OCI-LY1 (cell line): ENCODE measurements around the gene FNTB.

Experiments
- H2AFZ ChIP-seq: fragments of 200-600 bp; sonication (generic), shearing (Covaris generic); 2 replicates; pipeline ENCODE4 v1.6.0; 2014; ENCODE audit warnings: antibody characterized with exemption, mild to moderate bottlenecking, low read length
- H3F3A ChIP-seq: fragments of 200-600 bp; sonication (generic), shearing (Covaris generic); 2 replicates; pipeline ENCODE4 v1.6.0; 2014; ENCODE audit warnings: mild to moderate bottlenecking, antibody characterized with exemption, low read length, moderate library complexity; ENCODE audit not compliant: insufficient read depth
- H3K27ac ChIP-seq: fragments of 200-600 bp; sonication (generic); 2 replicates; pipeline ENCODE4 v1.5.1; 2014; ENCODE audit warnings: low read length, mixed run types, mild to moderate bottlenecking, low read depth; ENCODE audit not compliant: poor library complexity, severe bottlenecking
- H3K27me3 ChIP-seq: fragments of 200-600 bp; sonication (generic); 2 replicates; pipeline ENCODE4 v1.6.0; 2014; ENCODE audit warnings: antibody characterized with exemption, mild to moderate bottlenecking, low read length, moderate library complexity; ENCODE audit not compliant: insufficient read depth
- H3K36me3 ChIP-seq: fragments of 200-600 bp; sonication (generic); 2 replicates; pipeline ENCODE4 v1.6.1; 2014; ENCODE audit warnings: mild to moderate bottlenecking, antibody characterized with exemption, low read length, moderate library complexity, mixed read lengths; ENCODE audit not compliant: insufficient read depth
- H3K4me1 ChIP-seq: fragments of 200-600 bp; sonication (generic); 2 replicates; pipeline ENCODE4 v1.5.1; 2014; ENCODE audit warnings: mild to moderate bottlenecking, low read length, moderate library complexity; ENCODE audit not compliant: insufficient read depth, severe bottlenecking
- H3K4me2 ChIP-seq: fragments of 200-600 bp; sonication (generic), shearing (Covaris generic); 2 replicates; pipeline ENCODE4 v1.6.1; 2014; ENCODE audit warnings: low read length
- H3K4me3 ChIP-seq: fragments of 200-600 bp; sonication (generic); 2 replicates; pipeline ENCODE4 v1.5.1; 2014; ENCODE audit warnings: low read length, low read depth, mild to moderate bottlenecking, mixed read lengths; ENCODE audit not compliant: poor library complexity, severe bottlenecking
- H3K79me2 ChIP-seq: fragments of 200-600 bp; shearing (Covaris generic); 2 replicates; pipeline ENCODE4 v1.6.1; 2016; ENCODE audit warnings: mixed run types, low read length, mixed read lengths; ENCODE audit not compliant: insufficient read depth
- H3K9ac ChIP-seq: fragments of 200-600 bp; sonication (generic), shearing (Covaris generic); 2 replicates; pipeline ENCODE4 v1.6.1; 2014; ENCODE audit warnings: mild to moderate bottlenecking, low read length, mixed read lengths
- H3K9me2 ChIP-seq: fragments of 200-600 bp; sonication (generic), shearing (Covaris generic); 2 replicates; pipeline ENCODE4 v1.6.1; 2014; ENCODE audit warnings: low read depth, mild to moderate bottlenecking, low read length, mixed read lengths
- H3K9me3 ChIP-seq: fragments of 200-600 bp; shearing (Covaris generic); 2 replicates; pipeline ENCODE4 v1.6.1; 2014; ENCODE audit warnings: low read length, mixed read lengths
- H4K20me1 ChIP-seq: fragments of 200-600 bp; sonication (generic), shearing (Covaris generic); 2 replicates; pipeline ENCODE4 v1.6.0; 2016; ENCODE audit warnings: mild to moderate bottlenecking, low read length; ENCODE audit not compliant: insufficient read depth
- CTCF ChIP-seq: fragments of 200-600 bp; sonication (generic), shearing (Covaris generic); IDR thresholded peaks from 2 replicates; pipeline ENCODE4 v1.5.1; 2017; ENCODE audit warnings: mild to moderate bottlenecking, antibody characterized with exemption, low read length, moderate library complexity, mixed read lengths
- EZH2 ChIP-seq: fragments of 200-600 bp; sonication (generic), shearing (Covaris generic); IDR thresholded peaks from 2 replicates; pipeline ENCODE4 v1.8.0; 2017; ENCODE audit warnings: borderline replicate concordance, mixed run types, mild to moderate bottlenecking, antibody characterized with exemption, low read length, moderate library complexity, mixed read lengths

FNTB gene

DNA sequence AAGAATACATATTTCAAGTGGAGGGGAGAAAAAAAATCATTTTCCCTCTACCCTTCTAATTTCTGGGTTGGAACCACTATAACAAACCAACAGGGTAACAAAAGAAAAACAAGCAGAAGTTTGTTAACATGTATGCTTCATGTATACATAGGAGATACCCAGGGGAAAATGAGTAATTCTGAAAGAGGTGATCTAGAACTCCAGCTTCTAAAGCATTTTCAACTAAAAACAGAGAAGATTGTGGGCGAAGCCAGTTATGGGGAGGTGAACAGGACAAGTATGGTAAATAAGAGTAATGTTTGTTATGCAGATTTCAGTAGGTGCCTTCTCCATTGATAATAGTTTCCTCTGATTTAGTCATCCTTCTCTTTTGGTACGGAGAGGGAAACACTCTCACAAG lies 16.7 kb downstream of the FNTB start:
- Histone ChIP-seq H3K36me3 (no peaks in the 10 kb centered on the region), H3K4me2 (no peak overlapping the region), H3K4me1 (no peaks in the 10 kb centered on the region), H4K20me1 (no peaks in the 10 kb centered on the region), H3K79me2 (no peaks in the 10 kb centered on the region), H3K9ac (no peak overlapping the region), H2AFZ (no peak overlapping the region), H3K27ac (no peak overlapping the region), H3F3A (no peaks in the 10 kb centered on the region), H3K27me3 (no peaks in the 10 kb centered on the region), H3K9me3 (no peaks in the 10 kb centered on the region), H3K9me2 (no peaks in the 10 kb centered on the region), H3K4me3 (no peak overlapping the region)
- TF ChIP-seq EZH2 (no peak), CTCF (no peak)

GRCh38 chr14:65006261-65006721 lies 19.6 kb downstream of the FNTB start:
- Histone ChIP-seq H3K27me3 (no peaks in the 10 kb centered on the region), H3K9ac (no peak overlapping the region), H2AFZ (no peak overlapping the region), H3K9me2 (no peaks in the 10 kb centered on the region), H3K27ac (no peak overlapping the region), H3K79me2 (no peaks in the 10 kb centered on the region), H3F3A (no peaks in the 10 kb centered on the region), H3K4me1 (no peaks in the 10 kb centered on the region), H3K36me3 (no peaks in the 10 kb centered on the region), H3K4me3 (no peak overlapping the region), H4K20me1 (no peaks in the 10 kb centered on the region), H3K4me2 (no peak overlapping the region), H3K9me3 (no peaks in the 10 kb centered on the region)
- TF ChIP-seq EZH2 (no peak), CTCF (no peak)

DNA sequence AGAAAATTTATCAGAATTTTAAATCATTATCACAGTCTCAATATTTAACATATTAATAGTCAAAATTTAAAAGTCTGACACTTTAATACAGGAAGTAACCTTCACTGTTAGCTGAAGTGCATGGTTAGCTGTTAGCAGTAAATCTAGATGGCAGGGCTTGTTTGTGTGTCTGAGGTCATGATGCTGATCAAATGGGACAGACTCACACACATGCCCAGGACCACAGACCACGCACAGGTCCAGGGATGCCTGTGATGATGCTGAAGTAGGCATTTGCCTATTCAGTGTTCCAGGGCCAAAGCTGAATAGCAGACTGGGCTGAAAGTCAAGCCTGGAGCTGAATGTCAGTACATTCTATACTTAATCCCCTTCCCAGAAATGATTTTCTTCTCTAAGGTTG lies 20.5 kb downstream of the FNTB start:
- no peak overlapping the region for H2AFZ ChIP-seq
- no peaks in the 10 kb centered on the region for H4K20me1 ChIP-seq
- no peak overlapping the region for H3K4me2 ChIP-seq
- no peaks in the 10 kb centered on the region for H3F3A ChIP-seq
- no peaks in the 10 kb centered on the region for H3K9me3 ChIP-seq
- no peaks in the 10 kb centered on the region for H3K4me1 ChIP-seq
- no peaks in the 10 kb centered on the region for H3K27me3 ChIP-seq
- no peaks in the 10 kb centered on the region for H3K36me3 ChIP-seq
- no peak overlapping the region for H3K9ac ChIP-seq
- H3K4me3 ChIP-seq, result no peak overlapping the region
- H3K79me2 ChIP-seq, result no peaks in the 10 kb centered on the region
- no peak overlapping the region for H3K27ac ChIP-seq
- TF ChIP-seq CTCF (no peak), EZH2 (no peak)
- H3K9me2 ChIP-seq, result no peaks in the 10 kb centered on the region
